Measurements from ENCODE around the gene DTNB.

- no peak for TF ChIP-seq CTCF (IDR thresholded peaks at IDR 0.05)
- TF ChIP-seq EZH2 (IDR thresholded peaks at IDR 0.05; ENCODE audit: borderline replicate concordance, insufficient read depth, low read depth, low read length, poor library complexity, severe bottlenecking), result no peak
Observed at GRCh38 chr2:25712455-25712854, 39.1 kb upstream of the DTNB start.

Data from B cell (primary cell).